KMS-11 (cell line): ENCODE data around the gene PIGZ.

Source experiments
- H2AFZ ChIP-seq: fragments of 200-600 bp; sonication (generic); 2 replicates; pipeline ENCODE4 v1.6.1; 2016; ENCODE audit warnings: antibody characterized with exemption, mixed run types, low read depth
- H3K27ac ChIP-seq: fragments of 200-600 bp; sonication (generic); 2 replicates; pipeline ENCODE4 v1.6.1; 2016; ENCODE audit warnings: mild to moderate bottlenecking, mixed run types
- H3K27me3 ChIP-seq: fragments of 200-600 bp; sonication (generic); 2 replicates; pipeline ENCODE4 v1.6.1; 2017; ENCODE audit warnings: mild to moderate bottlenecking, low read depth, mixed run types, moderate library complexity; ENCODE audit not compliant: insufficient read depth
- H3K36me3 ChIP-seq: fragments of 200-600 bp; sonication (generic); 2 replicates; pipeline ENCODE4 v1.6.1; 2017; ENCODE audit warnings: mild to moderate bottlenecking, mixed run types; ENCODE audit not compliant: insufficient read depth
- H3K4me1 ChIP-seq: fragments of 200-600 bp; sonication (generic); 2 replicates; pipeline ENCODE4 v1.6.1; 2016; ENCODE audit warnings: mild to moderate bottlenecking, low read depth, mixed run types; ENCODE audit not compliant: poor library complexity, severe bottlenecking
- H3K4me2 ChIP-seq: fragments of 200-600 bp; sonication (generic); 2 replicates; pipeline ENCODE4 v1.7.0; 2016; ENCODE audit warnings: mild to moderate bottlenecking, mixed run types
- H3K4me3 ChIP-seq: fragments of 200-600 bp; sonication (generic); IDR thresholded peaks from 2 replicates; pipeline ENCODE4 v1.6.1; 2017; ENCODE audit warnings: low read depth, low read length, mixed read lengths; ENCODE audit not compliant: insufficient read depth
- H3K79me2 ChIP-seq: fragments of 200-600 bp; sonication (generic); 2 replicates; pipeline ENCODE4 v1.6.1; 2016; ENCODE audit warnings: low read depth, mixed run types; ENCODE audit not compliant: insufficient read depth
- H3K9ac ChIP-seq: fragments of 200-600 bp; sonication (generic); 2 replicates; pipeline ENCODE4 v1.6.1; 2016; ENCODE audit warnings: mild to moderate bottlenecking, mixed run types
- H4K20me1 ChIP-seq: fragments of 200-600 bp; sonication (generic); 2 replicates; pipeline ENCODE4 v1.6.1; 2016; ENCODE audit warnings: mild to moderate bottlenecking, mixed run types; ENCODE audit not compliant: insufficient read depth
- CTCF ChIP-seq: fragments of 200-600 bp; sonication (generic); conservative IDR thresholded peaks from 2 replicates; pipeline ENCODE4 v1.6.1; 2017; ENCODE audit warnings: low read depth, mild to moderate bottlenecking, antibody characterized with exemption, low read length, moderate library complexity, mixed read lengths

The PIGZ gene

GRCh38 chr3:196916221-196916620, 52.4 kb downstream of the PIGZ start:
- H3K4me2 ChIP-seq: no peak overlapping the region
- no peaks in the 10 kb centered on the region for H3K36me3 ChIP-seq
- no peaks in the 10 kb centered on the region for H4K20me1 ChIP-seq
- H3K27ac ChIP-seq: no peak overlapping the region
- no peaks in the 10 kb centered on the region for H3K27me3 ChIP-seq
- no peaks in the 10 kb centered on the region for H3K4me1 ChIP-seq
- H3K9ac ChIP-seq: no peak overlapping the region
- no peak overlapping the region for H3K4me3 ChIP-seq
- TF ChIP-seq CTCF: no peak
- no peak overlapping the region for H2AFZ ChIP-seq
- H3K79me2 ChIP-seq: no peaks in the 10 kb centered on the region

- Histone ChIP-seq H3K9ac (no peak overlapping the region), H2AFZ (no peak overlapping the region), H3K4me1 (no peaks in the 10 kb centered on the region), H3K27ac (no peak overlapping the region), H3K79me2 (no peaks in the 10 kb centered on the region), H3K27me3 (no peaks in the 10 kb centered on the region), H3K36me3 (no peaks in the 10 kb centered on the region), H4K20me1 (no peaks in the 10 kb centered on the region), H3K4me2 (no peak overlapping the region), H3K4me3 (no peak overlapping the region)
- TF ChIP-seq CTCF: no peak
These were observed 53.3 kb downstream of the PIGZ start for GRCh38 chr3:196915375-196915774.

- H3K27me3 ChIP-seq: no peaks in the 10 kb centered on the region
- no peaks in the 10 kb centered on the region for H4K20me1 ChIP-seq
- no peak for TF ChIP-seq CTCF
- no peak overlapping the region for H3K4me3 ChIP-seq
- H2AFZ ChIP-seq: no peak overlapping the region
- no peaks in the 10 kb centered on the region for H3K4me1 ChIP-seq
- H3K79me2 ChIP-seq: no peaks in the 10 kb centered on the region
- no peak overlapping the region for H3K4me2 ChIP-seq
- H3K9ac ChIP-seq: no peak overlapping the region
- H3K36me3 ChIP-seq: no peaks in the 10 kb centered on the region
- no peak overlapping the region for H3K27ac ChIP-seq
These were observed 53.8 kb downstream of the PIGZ start for GRCh38 chr3:196914866-196915265.

- no peaks in the 10 kb centered on the region for H3K27me3 ChIP-seq
- H3K79me2 ChIP-seq: no peaks in the 10 kb centered on the region
- H4K20me1 ChIP-seq: no peaks in the 10 kb centered on the region
- no peak overlapping the region for H3K4me2 ChIP-seq
- TF ChIP-seq CTCF: no peak
- no peaks in the 10 kb centered on the region for H3K4me1 ChIP-seq
- H3K36me3 ChIP-seq: peaks cover 6% of the 10 kb centered on the region; the same call in 1 of the 2 replicates
- no peak overlapping the region for H3K9ac ChIP-seq
- H3K27ac ChIP-seq: no peak overlapping the region
- no peak overlapping the region for H3K4me3 ChIP-seq
- H2AFZ ChIP-seq: no peak overlapping the region
These were observed 64.9 kb downstream of the PIGZ start for GRCh38 chr3:196903740-196904139.

- Histone ChIP-seq H2AFZ (no peak overlapping the region), H3K79me2 (0 out of 2 replicates have a peak, but pooled peaks cover 3% of the 10 kb centered on the region), H3K4me1 (no peaks in the 10 kb centered on the region), H4K20me1 (no peaks in the 10 kb centered on the region), H3K4me3 (no peak overlapping the region), H3K36me3 (peaks cover 6% of the 10 kb centered on the region; the same call in 1 of the 2 replicates), H3K27ac (no peak overlapping the region), H3K4me2 (no peak overlapping the region), H3K27me3 (no peaks in the 10 kb centered on the region), H3K9ac (no peak overlapping the region)
- TF ChIP-seq CTCF: no peak
These were observed 66.3 kb downstream of the PIGZ start for GRCh38 chr3:196902296-196902695.
